ENCODE measurements around the gene MCHR2.

The MCHR2 gene

DNA sequence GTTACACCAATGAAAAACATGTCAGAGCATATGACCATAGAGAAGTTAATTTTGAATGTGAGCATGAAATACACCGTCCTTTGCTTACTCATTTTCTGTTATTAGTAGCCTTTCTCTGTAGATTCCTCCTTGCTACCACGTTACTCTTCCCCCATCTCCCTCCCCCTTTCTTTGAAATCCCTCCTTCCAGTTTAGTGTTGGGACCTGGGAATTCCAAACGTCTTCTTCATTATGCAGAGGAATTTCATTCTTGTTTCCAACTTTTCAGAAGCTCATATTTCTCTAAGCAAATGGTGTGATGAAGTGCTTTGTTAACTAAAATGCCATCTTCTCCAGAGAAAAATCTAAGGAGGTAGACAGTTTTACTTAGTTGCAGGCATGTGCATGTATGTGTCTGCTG is 122.4 kb downstream of the MCHR2 start:
- H3K27ac ChIP-seq (ENCODE audit: low read depth, low read length), result no peak overlapping the region
- H3K36me3 ChIP-seq (ENCODE audit: control insufficient read depth in 1 of 2, insufficient read depth in 2 of 2, low read length in 2 of 2), result no peaks in the 10 kb centered on the region
- H3K9me3 ChIP-seq (ENCODE audit: control insufficient read depth in 1 of 2, low read length in 2 of 2), result no peaks in the 10 kb centered on the region
- H3K9ac ChIP-seq (ENCODE audit: low read depth in 1 of 2, low read length in 2 of 2), result no peak overlapping the region
- no peaks in the 10 kb centered on the region for H3K27me3 ChIP-seq (ENCODE audit: control insufficient read depth in 1 of 2, insufficient read depth in 2 of 2, low read length in 2 of 2)
- no peaks in the 10 kb centered on the region for H3K4me1 ChIP-seq (ENCODE audit: control insufficient read depth in 1 of 2, insufficient read depth in 2 of 2, low read length in 2 of 2)
- H3K4me3 ChIP-seq (ENCODE audit: low read depth in 1 of 2, low read length in 2 of 2), result no peak overlapping the region
